CD4-positive, CD25-positive, alpha-beta regulatory T cell (primary cell): Measurements from ENCODE around the gene RPTOR. TPM values are rescaled to one million over a fixed set of nuclear protein-coding genes. Genes with fewer than 3 reads are reported as not detected.
"Not testable (repeated sequence)": the region's sequence is repeated elsewhere in the genome, so short reads cannot be mapped to it uniquely, and the experiment has no call there.

Source experiments
- ATAC-seq, 2 donors: fragments of 150-1000 bp; cut with Tn5 transposase; one replicate each; pipeline ENCODE4 v1.10.0; 2021; ENCODE audit warnings: low read depth in 2 of 2, moderate number of reproducible peaks in 2 of 2, moderate library complexity in 1 of 2
- DNase-seq, 3 donors: peaks; one replicate each; pipeline versions ENCODE4 v3.0.0 to v3.0.0-alpha.2; 2012 to 2022; ENCODE audit warnings: mixed read lengths in 1 of 3
- H3K27ac ChIP-seq: one replicate; pipeline ENCODE4 v1.7.0; 2013; ENCODE audit warnings: mild to moderate bottlenecking, low read length; ENCODE audit not compliant: insufficient read depth, poor library complexity, severe bottlenecking
- H3K27me3 ChIP-seq: one replicate; pipeline ENCODE4 v1.7.0; 2013; ENCODE audit warnings: low read length; ENCODE audit not compliant: control insufficient read depth, insufficient read depth
- H3K36me3 ChIP-seq: one replicate; pipeline ENCODE4 v1.7.0; 2013; ENCODE audit warnings: mild to moderate bottlenecking, low read length, moderate library complexity; ENCODE audit not compliant: control insufficient read depth, insufficient read depth
- H3K4me1 ChIP-seq: 2 replicates; pipeline ENCODE4 v1.7.0; 2013; ENCODE audit warnings: mild to moderate bottlenecking, low read length; ENCODE audit not compliant: insufficient read depth, control insufficient read depth, poor library complexity, severe bottlenecking
- H3K4me3 ChIP-seq: one replicate; pipeline ENCODE4 v1.7.0; 2013; ENCODE audit warnings: low read depth, mild to moderate bottlenecking, low read length, moderate library complexity
- H3K9me3 ChIP-seq, 2 experiments: 1 replicate in 1 of 2; 2 replicates in 1 of 2; pipeline ENCODE4 v1.7.0; 2013; ENCODE audit warnings: low read length in 2 of 2, mild to moderate bottlenecking in 1 of 2, moderate library complexity in 1 of 2; ENCODE audit not compliant: control insufficient read depth in 2 of 2
- H3K27ac Mint-ChIP-seq, 3 donors: one replicate each; pipeline ENCODE4 v1.8.0; 2020 to 2022; ENCODE audit warnings: mild to moderate bottlenecking in 3 of 3, mixed read lengths in 3 of 3, moderate library complexity in 2 of 3
- H3K27me3 Mint-ChIP-seq: one replicate; pipeline ENCODE4 v1.8.0; 2022; ENCODE audit warnings: mild to moderate bottlenecking, mixed read lengths
- H3K36me3 Mint-ChIP-seq: one replicate; pipeline ENCODE4 v1.8.0; 2020; ENCODE audit warnings: mixed read lengths
- H3K4me1 Mint-ChIP-seq, 4 donors: one replicate each; pipeline ENCODE4 v1.8.0; 2020 to 2022; ENCODE audit warnings: mixed read lengths in 4 of 4, mild to moderate bottlenecking in 1 of 4
- H3K4me3 Mint-ChIP-seq, 4 donors: one replicate each; pipeline ENCODE4 v1.8.0; 2020 to 2022; ENCODE audit warnings: mild to moderate bottlenecking in 4 of 4, mixed read lengths in 4 of 4, moderate library complexity in 3 of 4
- H3K9me3 Mint-ChIP-seq, 7 donors: one replicate each; pipeline ENCODE4 v1.8.0; 2020 to 2022; ENCODE audit warnings: mixed read lengths in 7 of 7, mild to moderate bottlenecking in 3 of 7, moderate library complexity in 2 of 7
- polyA plus RNA-seq, 4 donors: library from polyadenylated mRNA; unstranded; fragments of 300-500 nt; fragmentation: Illumina TruSeq; gene quantifications; one replicate each; pipeline ENCODE4 v1.2.3, GENCODE V29; 2021
- total RNA-seq: library from RNA; stranded (reverse); gene quantifications from one replicate; pipeline ENCODE4 v1.2.3, GENCODE V29; 2022

The RPTOR gene
- total and polyA plus RNA-seq, 5 donors from 2014 or later = 4.7 to 70.1 (median 8.2) TPM

DNA sequence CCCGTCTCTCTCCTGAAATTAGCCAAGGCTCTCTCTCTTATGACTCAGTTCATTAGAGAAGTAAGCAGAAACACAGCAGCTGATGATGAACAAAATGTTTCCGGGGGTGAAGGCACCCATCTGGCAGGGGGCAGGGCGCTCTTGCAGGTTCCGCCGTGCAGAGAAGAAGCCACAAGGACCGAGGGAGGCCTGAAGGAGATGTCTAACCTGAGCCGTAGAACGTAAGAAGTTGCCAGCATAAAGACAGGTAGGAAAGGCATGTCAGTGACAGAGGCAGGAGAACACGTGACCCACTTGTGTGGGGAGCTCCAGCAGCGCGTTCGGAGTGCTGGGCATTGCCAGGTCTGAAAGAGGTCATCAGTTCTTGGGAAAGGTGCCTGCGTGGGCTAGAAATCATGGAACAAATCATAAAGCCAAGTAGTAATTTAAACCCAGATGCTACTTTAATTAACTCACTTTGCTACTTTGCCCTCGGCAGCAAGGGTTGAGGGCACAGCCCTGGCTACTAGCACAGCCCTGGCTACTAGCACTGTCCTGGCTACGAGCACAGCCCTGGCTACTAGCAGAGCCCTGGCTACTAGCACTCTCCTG lies 198.6 kb downstream of the RPTOR start:
- peak; percentile 78 to 81 for ATAC-seq
- Mint-ChIP-seq H3K27ac (peak overlapping the region in 2 of 3 donors; percentile 79 to 81), H3K4me3 (peak overlapping the region; percentile 18 to 80 (median 66)), H3K36me3 (peaks cover 26% of the 10 kb centered on the region), H3K27me3 (no peaks in the 10 kb centered on the region), H3K4me1 (peaks cover 13 to 37% (median 17%) of the 10 kb centered on the region in 4 donors), H3K9me3 (no peaks in the 10 kb centered on the region)
- Histone ChIP-seq H3K9me3 (no peaks in the 10 kb centered on the region), H3K27me3 (no peaks in the 10 kb centered on the region), H3K4me1 (peaks cover 3% of the 10 kb centered on the region), H3K36me3 (no peaks in the 10 kb centered on the region), H3K27ac (no peak overlapping the region), H3K4me3 (peak overlapping the region; percentile 26)
- DNase-seq = peak in 2 of 3 donors; percentile 37 to 84

DNA sequence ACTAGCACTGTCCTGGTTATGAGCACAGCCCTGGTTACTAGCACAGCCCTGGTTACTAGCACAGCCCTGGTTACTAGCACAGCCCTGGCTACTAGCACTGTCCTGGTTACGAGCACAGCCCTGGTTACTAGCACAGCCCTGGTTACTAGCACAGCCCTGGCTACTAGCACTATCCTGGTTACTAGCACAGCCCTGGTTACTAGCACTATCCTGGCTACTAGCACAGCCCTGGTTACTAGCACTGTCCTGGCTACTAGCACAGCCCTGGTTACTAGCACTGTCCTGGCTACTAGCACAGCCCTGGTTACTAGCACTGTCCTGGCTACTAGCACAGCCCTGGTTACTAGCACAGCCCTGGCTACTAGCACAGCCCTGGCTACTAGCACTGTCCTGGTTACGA lies 199.3 kb downstream of the RPTOR start:
- H3K4me3 ChIP-seq, H3K27ac ChIP-seq, H3K9me3 Mint-ChIP-seq: not testable (repeated sequence)

DNA sequence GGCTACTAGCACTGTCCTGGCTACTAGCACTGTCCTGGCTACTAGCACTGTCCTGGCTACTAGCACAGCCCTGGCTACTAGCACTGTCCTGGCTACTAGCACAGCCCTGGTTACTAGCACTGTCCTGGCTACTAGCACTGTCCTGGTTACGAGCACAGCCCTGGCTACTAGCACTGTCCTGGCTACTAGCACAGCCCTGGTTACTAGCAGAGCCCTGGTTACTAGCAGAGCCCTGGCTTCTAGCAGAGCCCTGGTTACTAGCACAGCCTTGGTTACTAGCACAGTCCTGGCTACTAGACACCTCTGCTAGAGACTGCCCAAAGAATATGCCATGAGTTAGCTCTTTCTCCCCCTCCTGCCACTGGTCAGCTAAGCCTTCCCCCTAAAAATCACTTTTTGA lies 200.1 kb downstream of the RPTOR start:
- not testable (repeated sequence) for H3K36me3 ChIP-seq, H3K4me3 ChIP-seq, H3K4me1 ChIP-seq, H3K9me3 ChIP-seq, ATAC-seq, H3K27ac ChIP-seq, DNase-seq, H3K27me3 Mint-ChIP-seq, H3K27me3 ChIP-seq, H3K9me3 Mint-ChIP-seq, H3K4me3 Mint-ChIP-seq
- Mint-ChIP-seq H3K4me1 (peaks cover 13 to 35% (median 16%) of the 10 kb centered on the region in 4 donors), H3K36me3 (peaks cover 19% of the 10 kb centered on the region), H3K27ac (peak overlapping the region in 1 of 3 donors; percentile 44)

More for the DNA sequence above, 199.3 kb downstream of the RPTOR start:
- H3K27ac Mint-ChIP-seq, H3K27me3 ChIP-seq, ATAC-seq, H3K36me3 ChIP-seq, DNase-seq, H3K4me3 Mint-ChIP-seq, H3K9me3 ChIP-seq, H3K4me1 ChIP-seq, H3K27me3 Mint-ChIP-seq: not testable (repeated sequence)
- peaks cover 25% of the 10 kb centered on the region for H3K36me3 Mint-ChIP-seq
- H3K4me1 Mint-ChIP-seq = peaks cover 13 to 35% (median 16%) of the 10 kb centered on the region in 4 donors

- Histone ChIP-seq H3K36me3 (no peaks in the 10 kb centered on the region), H3K4me3 (no peak overlapping the region), H3K27me3 (no peaks in the 10 kb centered on the region), H3K4me1 (peaks cover 3% of the 10 kb centered on the region), H3K27ac (no peak overlapping the region), H3K9me3 (no peaks in the 10 kb centered on the region)
- H3K27me3 Mint-ChIP-seq = no peaks in the 10 kb centered on the region
- ATAC-seq (no peak), DNase-seq (no peak)
- H3K36me3 Mint-ChIP-seq = peaks cover 15% of the 10 kb centered on the region
- no peak overlapping the region for H3K4me3 Mint-ChIP-seq
- H3K9me3 Mint-ChIP-seq = no peaks in the 10 kb centered on the region
- H3K4me1 Mint-ChIP-seq = peaks cover 10 to 35% (median 16%) of the 10 kb centered on the region in 4 donors
- H3K27ac Mint-ChIP-seq = peak overlapping the region in 1 of 3 donors; percentile 44
These were observed 200.5 kb downstream of the RPTOR start for GRCh38 chr17:80745183-80745582.

DNA sequence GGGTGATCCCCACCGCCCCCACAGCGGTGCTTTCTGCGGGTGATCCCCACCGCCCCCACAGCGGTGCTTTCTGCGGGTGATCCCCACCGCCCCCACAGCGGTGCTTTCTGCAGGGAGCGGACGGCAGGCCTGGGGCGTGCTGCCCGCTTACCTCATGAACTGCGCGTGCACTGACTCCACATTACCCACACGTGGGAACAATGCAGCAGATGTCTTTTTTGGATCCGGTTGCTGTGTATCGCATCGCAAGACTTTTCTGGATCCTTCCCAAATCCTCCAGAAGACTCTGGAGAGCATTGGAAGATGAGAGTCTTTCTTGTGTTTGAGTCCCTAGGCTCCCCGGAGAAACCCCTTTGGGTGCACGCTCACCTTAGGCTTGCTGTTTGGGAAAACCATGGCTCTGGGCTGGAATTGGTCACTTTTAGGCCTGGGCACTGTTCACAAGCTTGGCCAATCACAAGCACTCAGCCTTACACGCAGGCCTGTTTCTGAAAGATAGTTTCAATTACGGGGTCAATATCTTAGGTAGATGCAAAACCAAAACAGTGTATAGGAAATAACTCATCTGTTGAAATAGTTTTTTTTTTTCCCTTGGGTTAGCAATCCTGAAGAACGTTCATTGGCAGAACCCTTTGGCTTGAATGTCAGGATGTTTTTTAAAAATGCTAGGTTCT lies 201.8 kb downstream of the RPTOR start:
- Mint-ChIP-seq H3K27me3 (no peaks in the 10 kb centered on the region), H3K4me3 (no peak overlapping the region), H3K27ac (no peak overlapping the region), H3K9me3 (no peaks in the 10 kb centered on the region), H3K4me1 (peaks cover 4 to 31% (median 16%) of the 10 kb centered on the region in 4 donors), H3K36me3 (peaks cover 19% of the 10 kb centered on the region)
- Histone ChIP-seq H3K27ac (no peak overlapping the region), H3K27me3 (no peaks in the 10 kb centered on the region), H3K36me3 (no peaks in the 10 kb centered on the region), H3K4me3 (no peak overlapping the region), H3K9me3 (no peaks in the 10 kb centered on the region), H3K4me1 (peaks cover 3% of the 10 kb centered on the region)
- DNase-seq = no peak
- ATAC-seq = no peak

DNA sequence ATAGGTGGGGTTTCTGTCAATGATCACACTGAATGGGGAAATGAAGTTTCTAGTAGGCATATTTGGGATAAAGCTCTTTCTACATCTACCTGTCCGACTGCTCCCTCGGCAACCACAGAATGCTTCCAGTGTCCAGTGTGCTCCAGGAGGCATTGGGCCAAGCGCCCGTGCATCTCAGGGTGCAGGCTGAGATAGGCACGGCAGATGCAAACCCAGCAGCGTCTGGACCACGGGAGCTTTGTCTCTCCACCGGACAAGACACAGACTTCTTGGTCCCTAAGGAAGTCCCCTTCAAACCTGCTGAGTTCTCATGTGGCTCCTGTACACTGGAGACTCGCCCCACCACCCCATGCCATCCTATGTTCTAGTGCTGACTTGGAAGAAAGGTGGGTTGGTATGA lies 202.8 kb downstream of the RPTOR start:
- no peak for DNase-seq
- H3K4me1 Mint-ChIP-seq = peaks cover 4 to 30% (median 15%) of the 10 kb centered on the region in 4 donors
- Histone ChIP-seq H3K27me3 (no peaks in the 10 kb centered on the region), H3K27ac (no peak overlapping the region), H3K4me1 (peaks cover 3% of the 10 kb centered on the region), H3K4me3 (no peak overlapping the region), H3K36me3 (no peaks in the 10 kb centered on the region), H3K9me3 (no peaks in the 10 kb centered on the region)
- peak overlapping the region in 2 of 3 donors; percentile 41 to 80 for H3K27ac Mint-ChIP-seq
- H3K9me3 Mint-ChIP-seq = no peaks in the 10 kb centered on the region
- no peaks in the 10 kb centered on the region for H3K27me3 Mint-ChIP-seq
- peaks cover 15% of the 10 kb centered on the region for H3K36me3 Mint-ChIP-seq
- ATAC-seq = no peak
- H3K4me3 Mint-ChIP-seq = no peak overlapping the region

GRCh38 chr17:80749611-80750010 lies 205.0 kb downstream of the RPTOR start:
- no peak overlapping the region for H3K4me3 Mint-ChIP-seq
- no peak for DNase-seq
- H3K9me3 Mint-ChIP-seq = no peaks in the 10 kb centered on the region
- H3K27ac ChIP-seq = no peak overlapping the region
- no peak overlapping the region for H3K27ac Mint-ChIP-seq
- no peaks in the 10 kb centered on the region for H3K9me3 ChIP-seq
- peaks cover 10% of the 10 kb centered on the region for H3K36me3 ChIP-seq
- ATAC-seq = no peak
- H3K4me3 ChIP-seq = no peak overlapping the region
- H3K4me1 ChIP-seq = peaks cover 3% of the 10 kb centered on the region
- H3K36me3 Mint-ChIP-seq = peaks cover 23% of the 10 kb centered on the region
- peaks cover 4 to 22% (median 9%) of the 10 kb centered on the region in 4 donors for H3K4me1 Mint-ChIP-seq
- H3K27me3 Mint-ChIP-seq = no peaks in the 10 kb centered on the region
- H3K27me3 ChIP-seq = no peaks in the 10 kb centered on the region

DNA sequence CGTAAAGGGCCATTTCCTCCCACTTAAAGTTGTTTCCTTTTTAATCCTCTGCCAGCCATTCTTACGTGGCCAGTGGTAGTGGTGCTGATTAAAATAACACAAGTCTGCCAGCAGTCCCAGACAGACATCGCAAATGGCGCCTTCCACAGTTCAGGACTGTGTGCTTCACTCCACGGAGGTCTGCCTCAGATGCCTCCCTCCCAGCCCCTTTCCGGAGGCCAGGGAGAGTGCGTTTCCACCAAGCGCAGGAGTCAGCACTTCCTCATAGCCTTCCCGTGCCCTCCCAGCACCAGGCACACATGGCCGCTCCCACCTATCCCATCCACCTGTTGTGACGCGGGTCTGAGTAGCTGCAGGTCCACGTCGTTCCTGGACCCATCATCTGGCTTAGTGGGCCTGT lies 205.6 kb downstream of the RPTOR start:
- Mint-ChIP-seq H3K27ac (peak overlapping the region in 1 of 3 donors; percentile 38), H3K27me3 (no peaks in the 10 kb centered on the region), H3K4me1 (peaks cover 4 to 19% (median 6%) of the 10 kb centered on the region in 4 donors), H3K4me3 (no peak overlapping the region), H3K9me3 (no peaks in the 10 kb centered on the region), H3K36me3 (peaks cover 25% of the 10 kb centered on the region)
- peaks cover 3% of the 10 kb centered on the region for H3K4me1 ChIP-seq
- DNase-seq = no peak
- H3K27me3 ChIP-seq = no peaks in the 10 kb centered on the region
- H3K9me3 ChIP-seq = no peaks in the 10 kb centered on the region
- no peak for ATAC-seq
- H3K36me3 ChIP-seq = peaks cover 12% of the 10 kb centered on the region
- H3K27ac ChIP-seq = no peak overlapping the region
- no peak overlapping the region for H3K4me3 ChIP-seq
